ENCODE data around the gene PTPDC1. TPM values are rescaled to one million over a fixed set of nuclear protein-coding genes. Genes with fewer than 3 reads are reported as not detected.

Gene PTPDC1
- total and polyA plus RNA-seq, 9 of the 15 experiments (the other 6 are each of a cell fraction or from before 2014, with no cell fraction given): 1.1 to 8.1 (median 5.7) TPM

DNA sequence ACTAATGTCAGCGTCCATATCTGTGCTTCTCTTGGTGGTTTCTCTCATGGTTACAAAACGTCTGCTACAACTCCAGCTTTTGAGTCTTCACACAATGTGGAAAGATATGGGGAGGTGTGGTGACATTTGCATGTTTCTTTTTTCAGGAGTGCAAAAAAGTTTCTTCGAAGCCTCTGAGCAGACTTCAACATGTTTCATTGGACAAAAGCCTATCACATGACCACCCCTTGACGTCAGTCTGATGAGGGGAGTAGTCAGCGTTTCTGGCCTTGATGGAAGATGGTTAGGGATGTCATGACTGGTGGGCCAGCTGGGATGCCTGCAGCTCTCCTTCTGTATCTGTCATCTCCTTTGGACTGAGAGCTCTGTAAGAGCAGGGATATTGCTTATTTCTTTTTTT lies 61.4 kb downstream of the PTPDC1 start:
- no peaks in the 10 kb centered on the region for H4K20me1 ChIP-seq (replicated peaks; ENCODE audit: control insufficient read depth, insufficient read depth, low read length)
- H3K4me2 ChIP-seq (ENCODE audit: insufficient read depth, low read length): no peak overlapping the region
- H3K79me2 ChIP-seq (ENCODE audit: control insufficient read depth, insufficient read depth, low read length): no peaks in the 10 kb centered on the region
- in situ Hi-C loops (cut with MboI): no loop called here
- intact Hi-C loops (cut with micrococcal nuclease): no loop called here
- no peak overlapping the region for H3K27ac ChIP-seq (ENCODE audit: extremely low read depth, low read depth, low read length)
- CTCF ChIA-PET (ENCODE audit: low intra/inter-chr PET ratio): no interaction called here
- no peaks in the 10 kb centered on the region for H3K27me3 ChIP-seq (ENCODE audit: control insufficient read depth in 2 of 2, insufficient read depth in 2 of 2, low read length in 2 of 2)
- no peaks in the 10 kb centered on the region for H3K36me3 ChIP-seq (ENCODE audit: control insufficient read depth, insufficient read depth, low read length)
- H3K4me3 ChIP-seq: no peak overlapping the region
- DNase-seq (ENCODE audit: extremely low read depth in 1 of 4, low spot score in 3 of 4) (peak in 3 of 4 experiments; percentile 28 to 60 (median 44)), ATAC-seq (peak; percentile 66), FAIRE-seq (peak; percentile 87)
- peak overlapping the region; percentile 81 for H2AFZ ChIP-seq (ENCODE audit: low read depth, low read length)
- 5% methylated on average over 5 of the region's 5 CpGs for WGBS (ENCODE audit: insufficient coverage, low coverage, missing lambda C conversion rate)
- POLR2A ChIA-PET: no interaction called here
- BruUV-seq (replicated peaks): no TSS peak
- peaks cover 16 to 18% of the 10 kb centered on the region in 2 experiments; a peak in 4 of 5 replicates for H3K4me1 ChIP-seq (replicated peaks in 1 of 2; ENCODE audit: control insufficient read depth in 2 of 2, insufficient read depth in 2 of 2, low read length in 2 of 2)
- H3K9ac ChIP-seq (ENCODE audit: insufficient read depth in 1 of 2, low read depth in 2 of 2, low read length in 2 of 2): no peak overlapping the region
- H3K9me3 ChIP-seq (replicated peaks; ENCODE audit: control insufficient read depth, insufficient read depth, low read depth, low read length): no peaks in the 10 kb centered on the region
- H3K9me1 ChIP-seq (ENCODE audit: control insufficient read depth, insufficient read depth, low read length): no peaks in the 10 kb centered on the region
- peak; percentile 50; the same call in 1 of the 2 replicates for TF ChIP-seq TOE1 (IDR thresholded peaks at IDR 0.05; ENCODE audit: borderline replicate concordance)
- TF ChIP-seq TOE1 (CRISPR knock-in tag; IDR thresholded peaks at IDR 0.05; ENCODE audit: borderline replicate concordance, low read depth): no peak
- no peak for TF ChIP-seq NEUROD1 (IDR thresholded peaks at IDR 0.05; ENCODE audit: borderline replicate concordance, low read depth, low read length, partially characterized antibody)
- TF ChIP-seq MED1 (CRISPR knock-in tag; IDR thresholded peaks at IDR 0.05; ENCODE audit: borderline replicate concordance): no peak
- TF ChIP-seq CBFA2T2 (conservative IDR thresholded peaks at IDR 0.05): 0 out of 2 replicates have a peak, but pooled peaks have one; percentile 18
- TF ChIP-seq RAD51 (IDR thresholded peaks at IDR 0.05; ENCODE audit: borderline replicate concordance, low read depth): peak; percentile 81
- TF ChIP-seq PURB (CRISPR knock-in tag; IDR thresholded peaks at IDR 0.05; ENCODE audit: low read depth): no peak
- no peak for TF ChIP-seq ATF1 (CRISPR knock-in tag; IDR thresholded peaks at IDR 0.05)
- TF ChIP-seq ATF1 (tag; IDR thresholded peaks at IDR 0.05): peak; percentile 42; the same call in 1 of the 2 replicates
- TF ChIP-seq, protein P1, sequence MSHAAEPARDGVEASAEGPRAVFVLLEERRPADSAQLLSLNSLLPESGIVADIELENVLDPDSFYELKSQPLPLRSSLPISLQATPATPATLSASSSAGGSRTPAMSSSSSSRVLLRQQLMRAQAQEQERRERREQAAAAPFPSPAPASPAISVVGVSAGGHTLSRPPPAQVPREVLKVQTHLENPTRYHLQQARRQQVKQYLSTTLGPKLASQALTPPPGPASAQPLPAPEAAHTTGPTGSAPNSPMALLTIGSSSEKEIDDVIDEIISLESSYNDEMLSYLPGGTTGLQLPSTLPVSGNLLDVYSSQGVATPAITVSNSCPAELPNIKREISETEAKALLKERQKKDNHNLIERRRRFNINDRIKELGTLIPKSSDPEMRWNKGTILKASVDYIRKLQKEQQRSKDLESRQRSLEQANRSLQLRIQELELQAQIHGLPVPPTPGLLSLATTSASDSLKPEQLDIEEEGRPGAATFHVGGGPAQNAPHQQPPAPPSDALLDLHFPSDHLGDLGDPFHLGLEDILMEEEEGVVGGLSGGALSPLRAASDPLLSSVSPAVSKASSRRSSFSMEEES (CRISPR knock-in tag; IDR thresholded peaks at IDR 0.05): peak; percentile 84
- TF ChIP-seq, protein P2, sequence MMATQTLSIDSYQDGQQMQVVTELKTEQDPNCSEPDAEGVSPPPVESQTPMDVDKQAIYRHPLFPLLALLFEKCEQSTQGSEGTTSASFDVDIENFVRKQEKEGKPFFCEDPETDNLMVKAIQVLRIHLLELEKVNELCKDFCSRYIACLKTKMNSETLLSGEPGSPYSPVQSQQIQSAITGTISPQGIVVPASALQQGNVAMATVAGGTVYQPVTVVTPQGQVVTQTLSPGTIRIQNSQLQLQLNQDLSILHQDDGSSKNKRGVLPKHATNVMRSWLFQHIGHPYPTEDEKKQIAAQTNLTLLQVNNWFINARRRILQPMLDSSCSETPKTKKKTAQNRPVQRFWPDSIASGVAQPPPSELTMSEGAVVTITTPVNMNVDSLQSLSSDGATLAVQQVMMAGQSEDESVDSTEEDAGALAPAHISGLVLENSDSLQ (IDR thresholded peaks at IDR 0.05): no peak
- TF ChIP-seq, protein P3, sequence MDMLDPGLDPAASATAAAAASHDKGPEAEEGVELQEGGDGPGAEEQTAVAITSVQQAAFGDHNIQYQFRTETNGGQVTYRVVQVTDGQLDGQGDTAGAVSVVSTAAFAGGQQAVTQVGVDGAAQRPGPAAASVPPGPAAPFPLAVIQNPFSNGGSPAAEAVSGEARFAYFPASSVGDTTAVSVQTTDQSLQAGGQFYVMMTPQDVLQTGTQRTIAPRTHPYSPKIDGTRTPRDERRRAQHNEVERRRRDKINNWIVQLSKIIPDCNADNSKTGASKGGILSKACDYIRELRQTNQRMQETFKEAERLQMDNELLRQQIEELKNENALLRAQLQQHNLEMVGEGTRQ (CRISPR knock-in tag; IDR thresholded peaks at IDR 0.05): peak; percentile 80

Measured in K562 (cell line).